Cardiac muscle cell (in vitro differentiated cells and primary cell): ENCODE data around the gene SGO2. TPM values are rescaled to one million over a fixed set of nuclear protein-coding genes. Genes with fewer than 3 reads are reported as not detected.
"Not testable (repeated sequence)": the region's sequence is repeated elsewhere in the genome, so short reads cannot be mapped to it uniquely, and the experiment has no call there.

ENCODE experiments used
- DNase-seq, 2 donors: peaks; one replicate each; pipeline versions ENCODE4 v3.0.0 to v3.0.0-alpha.2; 2010 to 2017; ENCODE audit warnings: low read depth in 1 of 2, low spot score in 1 of 2
- H3K27ac ChIP-seq: fragments of 200-600 bp; sonication (generic); 2 replicates; pipeline ENCODE4 v1.5.1; 2016
- H3K27me3 ChIP-seq: fragments of 200-600 bp; sonication (generic); 2 replicates; pipeline ENCODE4 v1.6.0; 2016; ENCODE audit warnings: control low read depth
- H3K36me3 ChIP-seq: fragments of 200-600 bp; sonication (generic); 2 replicates; pipeline ENCODE4 v1.5.1; 2016; ENCODE audit warnings: control low read depth
- H3K4me1 ChIP-seq: fragments of 200-600 bp; sonication (generic); 2 replicates; pipeline ENCODE4 v1.8.1; 2017; ENCODE audit warnings: low read depth, mild to moderate bottlenecking, mixed run types
- H3K4me3 ChIP-seq: fragments of 200-600 bp; sonication (generic); 2 replicates; pipeline ENCODE4 v1.5.1; 2016; ENCODE audit warnings: mild to moderate bottlenecking
- H3K9me3 ChIP-seq: fragments of 200-600 bp; sonication (generic); 2 replicates; pipeline ENCODE4 v1.5.1; 2017; ENCODE audit warnings: low read depth, mild to moderate bottlenecking, control low read depth
- CTCF ChIP-seq: IDR thresholded peaks from 2 replicates; pipeline ENCODE4 v1.5.1; 2012; ENCODE audit warnings: low read depth, mild to moderate bottlenecking, low read length
- polyA plus RNA-seq: library from polyadenylated mRNA; unstranded; fragments of >200 nt; fragmentation: Nextera tagmentation; extraction: Ambion mirVana; gene quantifications from 2 replicates; pipeline ENCODE4 v1.2.1, GENCODE V29; 2016
- total RNA-seq: library from RNA; depleted of rRNA; stranded (reverse); fragments of >200 nt; gene quantifications from 2 replicates; pipeline ENCODE4 v1.2.3, GENCODE V29; 2016

SGO2 gene
- total and polyA plus RNA-seq, 2 experiments from 2014 or later: 8.1 to 13.9 TPM

DNA sequence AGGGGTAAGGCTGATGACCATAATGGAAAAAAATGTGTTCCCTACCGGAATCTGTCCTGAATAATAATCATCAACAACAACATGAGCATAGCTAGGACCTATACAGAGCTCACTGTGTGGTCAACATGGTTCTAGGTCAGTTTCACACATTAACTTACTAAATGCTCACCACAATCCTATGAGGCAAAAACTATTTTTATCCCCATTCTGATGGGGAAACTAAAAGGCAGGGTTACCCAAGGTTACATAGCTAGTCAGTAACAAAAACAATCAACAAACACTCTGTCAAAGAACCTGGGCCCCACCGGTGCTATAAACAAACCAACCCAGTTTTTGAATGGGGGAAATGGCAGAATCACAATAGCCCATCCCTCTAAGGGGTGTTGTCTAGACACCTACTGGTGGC, 100.0 kb downstream of the SGO2 start:
- no peak overlapping the region for H3K4me3 ChIP-seq
- no peaks in the 10 kb centered on the region for H3K4me1 ChIP-seq
- no peaks in the 10 kb centered on the region for H3K27me3 ChIP-seq
- no peak for TF ChIP-seq CTCF
- no peaks in the 10 kb centered on the region for H3K9me3 ChIP-seq
- peak in 1 of 2 donors; percentile 64 for DNase-seq
- H3K27ac ChIP-seq: no peak overlapping the region
- H3K36me3 ChIP-seq: no peaks in the 10 kb centered on the region

DNA sequence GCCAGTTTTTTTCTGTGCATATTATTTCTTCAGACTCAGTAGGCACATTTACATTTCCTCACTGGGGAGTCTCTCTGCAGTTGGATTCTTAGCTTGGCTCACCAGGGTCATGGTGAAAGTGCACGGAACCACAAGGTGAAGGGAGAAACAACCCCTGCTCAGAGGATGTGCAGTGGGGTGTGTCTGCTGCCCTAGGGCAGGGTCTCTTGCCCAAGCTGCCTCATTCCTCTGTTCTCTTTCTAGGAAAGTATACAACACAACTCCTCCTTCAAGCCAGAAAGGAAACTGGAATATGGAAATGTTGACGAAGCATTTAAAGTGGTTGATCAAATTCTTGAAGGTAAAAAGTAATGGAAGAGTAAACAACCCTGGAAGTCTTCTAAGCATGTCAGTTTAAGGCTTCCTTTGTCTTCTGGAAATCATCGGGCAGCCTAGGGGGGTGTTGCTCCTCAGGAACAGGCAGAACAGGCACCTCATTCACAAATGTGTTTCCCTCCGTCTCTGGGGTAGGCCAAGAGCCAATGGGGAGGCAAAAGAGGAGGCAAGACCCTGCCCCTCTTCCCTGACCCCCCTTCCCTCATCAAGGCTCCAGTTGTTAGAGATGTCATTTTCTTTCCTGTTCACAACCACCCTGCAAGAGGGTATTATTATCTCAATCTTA, 101.2 kb downstream of the SGO2 start:
- Histone ChIP-seq H3K4me1 (no peaks in the 10 kb centered on the region), H3K4me3 (no peak overlapping the region), H3K36me3 (no peaks in the 10 kb centered on the region), H3K27ac (no peak overlapping the region), H3K27me3 (no peaks in the 10 kb centered on the region), H3K9me3 (no peaks in the 10 kb centered on the region)
- DNase-seq: no peak
- TF ChIP-seq CTCF: no peak

- H3K9me3 ChIP-seq, H3K27ac ChIP-seq, H3K27me3 ChIP-seq, H3K4me3 ChIP-seq, H3K4me1 ChIP-seq, DNase-seq, H3K36me3 ChIP-seq: not testable (repeated sequence)
These were observed 102.5 kb downstream of the SGO2 start for GRCh38 chr2:200628461-200628860.

- no peak overlapping the region for H3K27ac ChIP-seq
- TF ChIP-seq CTCF: no peak
- H3K4me3 ChIP-seq: no peak overlapping the region
- no peaks in the 10 kb centered on the region for H3K27me3 ChIP-seq
- no peaks in the 10 kb centered on the region for H3K9me3 ChIP-seq
- no peaks in the 10 kb centered on the region for H3K36me3 ChIP-seq
- DNase-seq: no peak
- no peaks in the 10 kb centered on the region for H3K4me1 ChIP-seq
These were observed 105.3 kb downstream of the SGO2 start for GRCh38 chr2:200631287-200631686.

Other genes starting within 250 kb of the SGO2 start
- gene SPATS2L, start 219.5 kb upstream of the SGO2 start, total RNA-seq: 20.0 and 27.8 TPM in 2 replicates
- gene SPATS2L, start 219.5 kb upstream of the SGO2 start, polyA plus RNA-seq: 33.3 and 37.4 TPM in 2 replicates
- 20.8 and 22.1 TPM in 2 replicates for gene KCTD18, start 16.1 kb upstream of the SGO2 start, total RNA-seq
- gene KCTD18, start 16.1 kb upstream of the SGO2 start, polyA plus RNA-seq: 12.5 and 12.6 TPM in 2 replicates
- gene AOX1, start 59.8 kb downstream of the SGO2 start, total RNA-seq: 0.11 TPM in 1 of 2 replicates, not detected in the other
- 0.04 TPM in 1 of 2 replicates, not detected in the other for gene AOX1, start 59.8 kb downstream of the SGO2 start, polyA plus RNA-seq